Activated CD4-positive, CD25-positive, alpha-beta regulatory T cell (primary cell): ENCODE measurements around the gene EPHB6.

Experiments used
- DNase-seq, 4 experiments: peaks; one replicate each; lab custom pipeline; 2025; lab: John Stamatoyannopoulos, UW

EPHB6 gene, protein sequence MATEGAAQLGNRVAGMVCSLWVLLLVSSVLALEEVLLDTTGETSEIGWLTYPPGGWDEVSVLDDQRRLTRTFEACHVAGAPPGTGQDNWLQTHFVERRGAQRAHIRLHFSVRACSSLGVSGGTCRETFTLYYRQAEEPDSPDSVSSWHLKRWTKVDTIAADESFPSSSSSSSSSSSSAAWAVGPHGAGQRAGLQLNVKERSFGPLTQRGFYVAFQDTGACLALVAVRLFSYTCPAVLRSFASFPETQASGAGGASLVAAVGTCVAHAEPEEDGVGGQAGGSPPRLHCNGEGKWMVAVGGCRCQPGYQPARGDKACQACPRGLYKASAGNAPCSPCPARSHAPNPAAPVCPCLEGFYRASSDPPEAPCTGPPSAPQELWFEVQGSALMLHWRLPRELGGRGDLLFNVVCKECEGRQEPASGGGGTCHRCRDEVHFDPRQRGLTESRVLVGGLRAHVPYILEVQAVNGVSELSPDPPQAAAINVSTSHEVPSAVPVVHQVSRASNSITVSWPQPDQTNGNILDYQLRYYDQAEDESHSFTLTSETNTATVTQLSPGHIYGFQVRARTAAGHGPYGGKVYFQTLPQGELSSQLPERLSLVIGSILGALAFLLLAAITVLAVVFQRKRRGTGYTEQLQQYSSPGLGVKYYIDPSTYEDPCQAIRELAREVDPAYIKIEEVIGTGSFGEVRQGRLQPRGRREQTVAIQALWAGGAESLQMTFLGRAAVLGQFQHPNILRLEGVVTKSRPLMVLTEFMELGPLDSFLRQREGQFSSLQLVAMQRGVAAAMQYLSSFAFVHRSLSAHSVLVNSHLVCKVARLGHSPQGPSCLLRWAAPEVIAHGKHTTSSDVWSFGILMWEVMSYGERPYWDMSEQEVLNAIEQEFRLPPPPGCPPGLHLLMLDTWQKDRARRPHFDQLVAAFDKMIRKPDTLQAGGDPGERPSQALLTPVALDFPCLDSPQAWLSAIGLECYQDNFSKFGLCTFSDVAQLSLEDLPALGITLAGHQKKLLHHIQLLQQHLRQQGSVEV

GRCh38 chr7:142854372-142855113 lies at the start of gene EPHB6:
EPHB6 (plus strand) TSS chr7:142855076; CDS start chr7:142863228, 8,152 bp downstream.
- DNase-seq = peak in 3 of 4 experiments; percentile 22 to 37 (median 31)

GRCh38 chr7:142805350-142806021 lies 49.4 kb upstream of the EPHB6 start:
- no peak for DNase-seq

GRCh38 chr7:142806022-142806356 lies 48.9 kb upstream of the EPHB6 start:
- no peak for DNase-seq

DNA sequence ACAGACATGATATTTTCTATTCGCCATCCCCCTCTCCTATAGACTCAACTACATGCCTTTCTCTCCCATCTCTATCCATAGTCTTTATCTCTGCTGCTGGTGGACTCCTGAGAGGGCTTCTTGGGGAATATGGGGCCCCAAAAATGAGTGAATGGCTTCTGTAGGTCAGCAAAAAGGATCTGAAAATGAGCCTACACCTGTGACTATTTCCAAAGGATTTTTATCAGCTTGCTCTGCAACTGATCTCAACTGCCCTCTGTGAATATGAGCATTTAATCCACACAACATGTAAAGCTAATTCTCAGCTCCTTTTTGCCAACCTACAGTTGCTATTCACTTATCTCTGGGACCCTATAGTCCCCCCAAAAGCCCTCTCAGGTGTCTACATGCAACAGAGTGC lies 47.9 kb upstream of the EPHB6 start:
- no peak for DNase-seq

GRCh38 chr7:142807855-142808460 lies 46.9 kb upstream of the EPHB6 start:
- no peak for DNase-seq

- DNase-seq = no peak
Observed at GRCh38 chr7:142808461-142808801, 46.4 kb upstream of the EPHB6 start.

GRCh38 chr7:142808802-142809583 lies 45.9 kb upstream of the EPHB6 start:
- peak; percentile 75 to 90 (median 86) for DNase-seq

- no peak for DNase-seq
Observed at GRCh38 chr7:142809671-142810070, 45.2 kb upstream of the EPHB6 start.

DNA sequence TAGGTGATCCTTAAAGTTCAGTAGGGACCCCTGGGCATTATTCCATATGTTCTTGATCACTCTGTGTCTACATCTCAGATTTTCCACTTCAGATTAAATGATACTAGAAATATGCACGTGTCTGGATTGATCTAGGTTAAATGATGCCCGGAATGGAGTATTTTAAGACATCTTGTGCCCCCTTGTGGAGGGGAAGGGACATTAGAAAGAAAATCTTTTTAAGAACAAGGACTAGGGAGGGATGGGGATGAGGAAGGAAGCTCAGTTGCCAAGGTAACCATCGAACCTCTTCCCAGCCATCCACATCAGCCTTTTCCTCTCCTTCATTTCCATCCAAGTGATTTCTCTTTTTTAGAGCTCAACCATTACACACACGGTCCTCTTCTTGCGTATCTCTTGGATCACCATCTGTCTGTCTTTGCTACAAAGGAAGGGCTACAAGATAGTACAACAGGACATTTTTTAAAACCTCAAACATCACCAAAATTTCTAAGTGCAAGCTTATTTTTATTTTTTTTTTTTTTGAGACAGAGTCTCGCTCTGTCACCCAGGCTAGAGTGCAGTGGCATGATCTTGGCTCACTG lies 43.6 kb upstream of the EPHB6 start:
- no peak for DNase-seq

DNA sequence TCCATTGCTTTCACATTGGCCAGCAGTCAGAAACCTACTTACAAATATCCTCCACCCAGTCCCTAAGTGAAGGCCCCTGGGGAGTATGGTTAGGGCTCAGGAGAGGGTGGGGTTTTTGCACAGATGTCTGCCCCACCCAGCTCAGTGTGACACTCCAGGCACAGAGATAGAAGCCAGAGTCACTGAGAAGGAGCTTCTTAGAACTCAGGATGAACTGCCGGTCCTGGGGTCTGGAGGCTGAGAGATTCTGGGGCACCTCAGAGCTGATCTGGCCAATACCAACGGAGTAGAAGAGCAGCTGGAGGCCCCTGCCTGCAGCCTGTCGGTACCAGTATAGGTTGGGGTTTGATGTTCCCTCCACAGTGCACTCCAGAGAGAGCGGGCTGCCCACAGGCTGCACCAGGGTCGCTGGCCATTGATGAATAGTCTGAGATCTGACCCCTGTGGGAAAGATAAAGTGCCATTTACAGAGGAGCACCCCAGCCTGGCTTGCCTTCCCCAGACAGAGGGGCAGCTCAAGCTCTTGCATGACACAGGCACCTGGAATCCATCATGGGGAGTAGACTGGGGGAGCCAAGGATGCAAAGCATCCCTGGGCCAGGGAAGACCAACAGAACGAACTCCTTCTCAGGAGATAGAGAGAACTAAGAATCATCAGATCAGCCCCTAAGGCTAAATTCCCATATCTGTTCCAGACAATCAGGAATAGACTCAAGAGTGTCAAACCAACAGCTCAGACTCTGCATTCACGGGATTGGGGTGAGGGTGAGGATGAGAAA lies 42.2 kb upstream of the EPHB6 start:
- no peak for DNase-seq

GRCh38 chr7:142813226-142813625 lies 41.6 kb upstream of the EPHB6 start:
- DNase-seq = no peak

- no peak for DNase-seq
Observed at GRCh38 chr7:142813699-142814098, 41.2 kb upstream of the EPHB6 start.

DNA sequence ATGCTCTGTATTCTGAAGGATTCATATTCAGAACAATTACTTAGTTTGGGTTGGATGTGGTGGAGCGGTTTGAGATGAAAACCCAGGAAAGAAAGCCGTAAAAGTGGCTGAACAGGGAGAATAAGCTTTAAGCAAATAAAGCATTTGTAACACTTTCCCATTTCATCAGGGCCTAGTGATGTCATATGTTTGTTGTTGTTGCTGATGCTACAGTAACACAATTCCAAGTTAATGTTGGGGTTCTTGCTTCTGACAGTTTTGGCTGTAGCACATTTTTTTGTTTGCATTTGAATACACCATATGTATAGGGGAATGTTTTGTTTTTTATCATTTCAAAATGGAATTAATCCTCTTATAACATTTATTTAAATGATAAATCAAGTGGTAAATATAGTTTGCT lies 40.4 kb upstream of the EPHB6 start:
- no peak for DNase-seq

DNA sequence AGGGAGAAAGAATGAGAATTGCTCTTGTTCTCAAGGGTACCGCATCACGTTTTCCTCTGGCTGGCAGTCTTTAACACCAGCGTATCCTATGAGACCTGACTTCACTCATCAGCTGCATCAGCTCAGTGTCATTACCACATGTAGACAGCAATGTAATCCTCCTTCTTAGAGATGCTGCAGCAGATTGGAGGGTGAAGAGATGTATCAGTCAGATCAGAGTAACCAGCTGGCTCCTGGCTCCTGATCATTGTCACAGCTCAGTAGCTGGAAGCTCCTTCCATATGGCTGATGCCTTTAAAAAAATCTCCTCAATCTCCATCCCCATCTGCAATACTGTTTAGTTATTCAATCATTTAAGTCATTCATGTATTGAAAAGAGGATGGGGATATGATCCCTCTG lies 39.7 kb upstream of the EPHB6 start:
- DNase-seq = no peak

GRCh38 chr7:142817506-142817905 lies 37.4 kb upstream of the EPHB6 start:
- DNase-seq = no peak

GRCh38 chr7:142819530-142819929 lies 35.3 kb upstream of the EPHB6 start:
- DNase-seq = no peak

GRCh38 chr7:142822714-142823113 lies 32.2 kb upstream of the EPHB6 start:
- no peak for DNase-seq

DNA sequence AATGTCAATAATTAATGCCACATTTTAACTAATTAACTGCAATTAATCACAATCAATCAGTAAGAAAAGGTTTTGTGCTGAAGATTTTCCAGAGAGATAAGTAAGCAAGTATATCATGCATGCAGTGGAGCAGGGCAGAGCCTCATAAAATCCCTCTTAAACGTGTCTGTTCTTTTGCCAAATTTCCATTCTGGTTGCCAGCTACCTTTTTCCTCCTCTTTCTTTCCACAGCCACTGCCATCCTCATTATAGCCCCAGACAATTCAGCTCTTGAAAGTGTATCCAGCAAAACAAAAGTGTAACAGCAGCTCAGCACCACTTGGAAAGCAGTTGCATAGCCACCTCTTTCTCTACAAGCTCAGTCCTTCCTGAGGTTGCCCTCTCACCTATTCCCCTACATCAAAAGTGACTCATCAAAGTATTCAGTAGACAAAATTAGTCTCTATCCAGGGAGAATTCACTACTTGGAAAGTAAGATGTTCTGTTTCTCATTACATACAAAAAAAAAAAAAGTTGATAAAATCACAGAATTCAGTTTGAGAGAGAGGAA lies 26.9 kb upstream of the EPHB6 start:
- no peak for DNase-seq

DNA sequence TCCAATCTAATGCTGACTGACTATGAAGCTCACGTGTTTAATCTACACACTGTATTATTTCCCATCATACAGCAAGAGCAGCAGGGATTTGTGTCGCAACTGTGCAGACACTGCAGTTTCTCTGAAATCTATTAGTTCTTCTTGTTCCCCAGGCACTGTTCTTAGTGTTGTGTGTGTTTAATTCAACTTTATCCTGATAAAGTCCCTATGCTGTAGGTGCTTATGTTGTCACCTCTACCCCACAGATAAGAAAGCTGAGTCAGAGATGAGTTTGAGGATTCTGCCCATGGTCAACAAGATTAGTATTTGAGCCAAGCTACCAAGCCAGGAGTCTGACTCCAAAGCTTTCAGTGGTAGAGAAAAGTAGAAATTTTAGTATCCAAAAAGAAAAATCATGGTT lies 22.5 kb upstream of the EPHB6 start:
- no peak for DNase-seq
